Keratinocyte (primary cell): ENCODE measurements around the gene CDC16. TPM values are rescaled to one million over a fixed set of nuclear protein-coding genes. Genes with fewer than 3 reads are reported as not detected.

Source experiments
- DNase-seq: peaks from one replicate; pipeline ENCODE4 v3.0.0-alpha.2; 2011; ENCODE audit warnings: low read depth, missing footprints, low spot score
- FAIRE-seq: peaks from 2 replicates; lab custom pipeline; 2011; peaks lifted over from hg19 to GRCh38; lab: Jason Lieb, UNC
- H2AFZ ChIP-seq: 2 replicates; pipeline ENCODE4 v1.6.0; 2012; ENCODE audit warnings: low read length, control low read depth, inconsistent platforms; ENCODE audit not compliant: control insufficient read depth
- H3K27ac ChIP-seq: 2 replicates; pipeline ENCODE4 v1.5.1; 2011; ENCODE audit warnings: low read length; ENCODE audit not compliant: control insufficient read depth, insufficient read depth
- H3K27me3 ChIP-seq: 3 replicates; pipeline ENCODE4 v1.6.0; 2011; ENCODE audit warnings: low read length; ENCODE audit not compliant: control insufficient read depth, insufficient read depth; ENCODE audit errors: extremely low read depth
- H3K36me3 ChIP-seq, 2 experiments: 2 replicates in 1 of 2; 3 replicates in 1 of 2; pipeline ENCODE4 v1.5.1; 2011; ENCODE audit warnings: low read length in 2 of 2, mild to moderate bottlenecking in 1 of 2; ENCODE audit not compliant: control insufficient read depth in 2 of 2, insufficient read depth in 2 of 2; ENCODE audit errors: extremely low read depth in 1 of 2
- H3K4me1 ChIP-seq: 3 replicates; pipeline ENCODE4 v1.5.1; 2011; ENCODE audit warnings: low read length; ENCODE audit not compliant: control insufficient read depth, insufficient read depth; ENCODE audit errors: extremely low read depth
- H3K4me2 ChIP-seq: 3 replicates; pipeline ENCODE4 v1.6.0; 2011; ENCODE audit warnings: low read depth, low read length; ENCODE audit not compliant: control insufficient read depth, insufficient read depth; ENCODE audit errors: extremely low read depth
- H3K4me3 ChIP-seq, 3 experiments: fragments of 200-600 bp in 1 of 3; sonication (generic) in 1 of 3; 2 replicates in 2 of 3; 3 replicates in 1 of 3; pipeline ENCODE4 v1.5.1; 2011 to 2016; ENCODE audit warnings: low read length in 3 of 3, mild to moderate bottlenecking in 3 of 3, control low read depth in 2 of 3, inconsistent platforms in 1 of 3, low read depth in 1 of 3, mixed read lengths in 1 of 3, mixed run types in 1 of 3, moderate library complexity in 1 of 3; ENCODE audit not compliant: control insufficient read depth in 2 of 3, insufficient read depth in 2 of 3; ENCODE audit errors: extremely low read depth in 1 of 3
- H3K79me2 ChIP-seq: 2 replicates; pipeline ENCODE4 v1.6.0; 2012; ENCODE audit warnings: low read length; ENCODE audit not compliant: control insufficient read depth, insufficient read depth
- H3K9ac ChIP-seq: 3 replicates; pipeline ENCODE4 v1.6.0; 2011; ENCODE audit warnings: low read length; ENCODE audit not compliant: control insufficient read depth, insufficient read depth; ENCODE audit errors: extremely low read depth
- H3K9me1 ChIP-seq: 3 replicates; pipeline ENCODE4 v1.6.0; 2011; ENCODE audit warnings: low read length; ENCODE audit not compliant: control insufficient read depth, insufficient read depth; ENCODE audit errors: extremely low read depth
- H3K9me3 ChIP-seq: 2 replicates; pipeline ENCODE4 v1.5.1; 2012; ENCODE audit warnings: low read depth, low read length; ENCODE audit not compliant: control insufficient read depth
- H4K20me1 ChIP-seq: 3 replicates; pipeline ENCODE4 v1.6.0; 2011; ENCODE audit warnings: low read length; ENCODE audit not compliant: control insufficient read depth, insufficient read depth; ENCODE audit errors: extremely low read depth
- CTCF ChIP-seq, 3 experiments: IDR thresholded peaks in 1 of 3; conservative IDR thresholded peaks in 1 of 3; optimal IDR thresholded peaks in 1 of 3; 2 replicates in 2 of 3; 3 replicates in 1 of 3; pipeline versions ENCODE3 to v1.5.1; 2011; ENCODE audit warnings: low read length in 3 of 3, mild to moderate bottlenecking in 3 of 3, moderate library complexity in 2 of 3, control low read depth in 1 of 3, inconsistent platforms in 1 of 3; ENCODE audit not compliant: insufficient read depth in 2 of 3; ENCODE audit errors: extremely low read depth in 1 of 3
- EZH2 ChIP-seq: IDR thresholded peaks from one replicate; pipeline ENCODE4 v1.6.1; 2012; ENCODE audit warnings: inconsistent platforms, mild to moderate bottlenecking, low read length, moderate library complexity
- dilution Hi-C: fragments of 300-500 bp; cut with MboI; formaldehyde crosslinking; loops from one replicate; pipeline ENCODE4 v1.7.0; 2020; ENCODE audit warnings: low sequenced_read_pairs; ENCODE audit not compliant: extremely low pct_ligation_motif_present
- polyA plus RNA-seq, 5 experiments: library from polyadenylated mRNA; depleted of rRNA in 3 of 5; stranded (reverse) in 3 of 5; stranded (forward) in 1 of 5; unstranded in 1 of 5; fragments of >200 nt; gene quantifications; 1 replicate in 1 of 5; 2 replicates in 3 of 5; 3 replicates in 1 of 5; pipeline versions ENCODE4 v1.2.1 to v1.2.3, GENCODE V29; 2011 to 2012; ENCODE audit warnings: missing spikeins in 2 of 5, low read depth in 1 of 5, low replicate concordance in 1 of 5

CDC16 gene
- polyA plus RNA-seq, 1 donor (not counting 4 experiments of a cell fraction or from before 2014, with no cell fraction given), result 91.8 TPM

- no peak overlapping the region for H3K4me2 ChIP-seq
- no peak overlapping the region for H2AFZ ChIP-seq
- H3K4me3 ChIP-seq, result no peak overlapping the region
- no peaks in the 10 kb centered on the region for H3K9me1 ChIP-seq
- no peaks in the 10 kb centered on the region for H3K4me1 ChIP-seq
- H3K27ac ChIP-seq, result no peak overlapping the region
- H3K9ac ChIP-seq, result no peak overlapping the region
- no peaks in the 10 kb centered on the region for H4K20me1 ChIP-seq
- H3K9me3 ChIP-seq, result no peaks in the 10 kb centered on the region
- DNase-seq (no peak), FAIRE-seq (no peak)
- no peaks in the 10 kb centered on the region for H3K79me2 ChIP-seq
- no peaks in the 10 kb centered on the region for H3K27me3 ChIP-seq
- H3K36me3 ChIP-seq, result peaks cover 32 to 43% of the 10 kb centered on the region in 2 experiments
- no peak for TF ChIP-seq EZH2
- TF ChIP-seq CTCF (optimal IDR thresholded peaks at IDR 0.05 in 1 of 3, IDR thresholded peaks at IDR 0.05 in 1 of 3, conservative IDR thresholded peaks at IDR 0.05 in 1 of 3; ENCODE audit: extremely low read depth in 1 of 3, insufficient read depth in 2 of 3, low read length in 3 of 3), result no peak
- dilution Hi-C loops, result no loop called here
Measured at GRCh38 chr13:114259374-114259773, 24.7 kb downstream of the CDC16 start.

- Histone ChIP-seq H3K79me2 (no peaks in the 10 kb centered on the region), H3K9me1 (no peaks in the 10 kb centered on the region), H3K4me1 (no peaks in the 10 kb centered on the region), H2AFZ (no peak overlapping the region), H3K4me3 (no peak overlapping the region), H3K27ac (no peak overlapping the region), H3K9me3 (no peaks in the 10 kb centered on the region), H3K4me2 (no peak overlapping the region), H4K20me1 (no peaks in the 10 kb centered on the region), H3K9ac (no peak overlapping the region), H3K27me3 (no peaks in the 10 kb centered on the region), H3K36me3 (peaks cover 28 to 45% of the 10 kb centered on the region in 2 experiments)
- DNase-seq (no peak), FAIRE-seq (no peak)
- dilution Hi-C loops, result no loop called here
- no peak for TF ChIP-seq CTCF (optimal IDR thresholded peaks at IDR 0.05 in 1 of 3, IDR thresholded peaks at IDR 0.05 in 1 of 3, conservative IDR thresholded peaks at IDR 0.05 in 1 of 3; ENCODE audit: extremely low read depth in 1 of 3, insufficient read depth in 2 of 3, low read length in 3 of 3)
- no peak for TF ChIP-seq EZH2
Measured at GRCh38 chr13:114259974-114260373, 25.3 kb downstream of the CDC16 start.
